Mucosa of rectum (tissue), 2 donors: ENCODE measurements around the gene TCF12.

Source experiments
- H3K27ac ChIP-seq, 2 donors: one replicate each; pipeline ENCODE4 v1.7.0; 2013; ENCODE audit warnings: inconsistent platforms in 2 of 2, low read depth in 2 of 2, low read length in 2 of 2
- H3K27me3 ChIP-seq, 2 donors: one replicate each; pipeline ENCODE4 v1.7.0; 2013; ENCODE audit warnings: low read length in 2 of 2; ENCODE audit not compliant: control insufficient read depth in 2 of 2, insufficient read depth in 2 of 2
- H3K36me3 ChIP-seq, 2 donors: one replicate each; pipeline ENCODE4 v1.7.0; 2013; ENCODE audit warnings: low read length in 2 of 2; ENCODE audit not compliant: control insufficient read depth in 2 of 2, insufficient read depth in 2 of 2
- H3K4me1 ChIP-seq, 2 donors: one replicate each; pipeline ENCODE4 v1.7.0; 2013; ENCODE audit warnings: low read length in 2 of 2, mild to moderate bottlenecking in 1 of 2; ENCODE audit not compliant: control insufficient read depth in 2 of 2, insufficient read depth in 2 of 2
- H3K4me3 ChIP-seq, 2 donors: one replicate each; pipeline ENCODE4 v1.7.0; 2013; ENCODE audit warnings: low read length in 2 of 2
- H3K9ac ChIP-seq, 2 donors: one replicate each; pipeline ENCODE4 v1.7.0; 2013; ENCODE audit warnings: low read length in 2 of 2, low read depth in 1 of 2, mild to moderate bottlenecking in 1 of 2
- H3K9me3 ChIP-seq, 2 donors: one replicate each; pipeline ENCODE4 v1.7.0; 2013; ENCODE audit warnings: low read length in 2 of 2; ENCODE audit not compliant: control insufficient read depth in 2 of 2
- donor health status: healthy.
- donor health status: Normal muscosa, but diverticular disease.

Gene TCF12

DNA sequence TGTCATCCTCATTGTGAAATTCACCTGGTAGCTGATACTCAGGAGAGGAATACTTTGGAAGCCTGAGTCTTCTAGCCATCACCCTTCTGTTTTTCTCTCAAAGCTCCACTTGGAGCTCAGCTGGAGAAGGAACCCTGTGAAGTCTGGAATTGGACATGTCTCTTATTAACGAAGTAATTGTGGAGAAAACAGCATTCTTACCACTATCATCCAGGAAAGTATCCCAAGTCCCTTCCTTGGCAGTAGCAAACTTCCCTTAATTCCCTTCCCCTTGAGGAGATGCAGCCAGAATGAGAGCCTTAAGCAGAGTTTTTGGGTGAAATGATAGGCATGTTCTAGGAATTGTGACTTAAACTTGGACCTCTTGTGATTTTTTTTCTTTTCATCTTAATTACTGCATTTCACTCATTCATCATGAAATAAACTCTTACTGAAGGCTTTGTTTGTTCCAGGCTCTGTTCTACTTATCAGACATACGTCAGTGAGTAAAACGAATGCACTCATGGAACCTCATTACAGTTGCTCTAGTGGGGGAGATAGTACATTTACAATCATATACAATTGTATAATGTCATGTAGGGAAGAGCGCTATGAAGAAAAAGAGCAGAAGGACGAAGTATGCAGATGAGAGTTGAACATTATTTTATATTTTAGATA is 30.5 kb upstream of the TCF12 start:
- H3K27ac ChIP-seq = peak overlapping the region; percentile 95 to 99

DNA sequence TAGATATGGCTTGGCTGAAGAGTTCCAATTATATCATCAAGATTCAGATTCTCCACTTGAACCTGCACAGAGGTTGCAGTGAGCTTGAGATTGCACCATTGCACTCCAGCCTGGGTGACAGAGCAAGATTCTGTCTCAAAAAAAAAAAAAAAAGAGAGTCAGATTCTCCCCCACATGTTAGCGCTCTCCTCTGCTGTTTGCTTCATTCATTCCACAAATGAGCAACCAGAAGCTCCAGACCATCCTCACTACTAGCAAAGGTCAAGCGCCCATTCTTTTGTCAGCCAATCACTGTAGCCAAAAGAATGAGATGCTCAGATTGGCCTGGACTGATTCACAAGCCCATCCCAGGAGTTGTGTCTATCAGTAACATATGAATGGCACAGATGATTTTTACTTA is 28.4 kb upstream of the TCF12 start:
- Histone ChIP-seq H3K9me3 (no peaks in the 10 kb centered on the region), H3K36me3 (no peaks in the 10 kb centered on the region), H3K27ac (no peak overlapping the region), H3K27me3 (no peaks in the 10 kb centered on the region), H3K4me3 (no peak overlapping the region), H3K9ac (no peak overlapping the region), H3K4me1 (peaks cover 13 to 20% of the 10 kb centered on the region in 2 donors)

More for the DNA sequence above, 30.5 kb upstream of the TCF12 start:
- peak overlapping the region; percentile 82 to 87 for H3K4me3 ChIP-seq
- peak overlapping the region; percentile 89 to 92 for H3K9ac ChIP-seq
- H3K36me3 ChIP-seq = no peaks in the 10 kb centered on the region
- no peaks in the 10 kb centered on the region for H3K9me3 ChIP-seq
- H3K27me3 ChIP-seq = no peaks in the 10 kb centered on the region
- peaks cover 13 to 20% of the 10 kb centered on the region in 2 donors for H3K4me1 ChIP-seq

DNA sequence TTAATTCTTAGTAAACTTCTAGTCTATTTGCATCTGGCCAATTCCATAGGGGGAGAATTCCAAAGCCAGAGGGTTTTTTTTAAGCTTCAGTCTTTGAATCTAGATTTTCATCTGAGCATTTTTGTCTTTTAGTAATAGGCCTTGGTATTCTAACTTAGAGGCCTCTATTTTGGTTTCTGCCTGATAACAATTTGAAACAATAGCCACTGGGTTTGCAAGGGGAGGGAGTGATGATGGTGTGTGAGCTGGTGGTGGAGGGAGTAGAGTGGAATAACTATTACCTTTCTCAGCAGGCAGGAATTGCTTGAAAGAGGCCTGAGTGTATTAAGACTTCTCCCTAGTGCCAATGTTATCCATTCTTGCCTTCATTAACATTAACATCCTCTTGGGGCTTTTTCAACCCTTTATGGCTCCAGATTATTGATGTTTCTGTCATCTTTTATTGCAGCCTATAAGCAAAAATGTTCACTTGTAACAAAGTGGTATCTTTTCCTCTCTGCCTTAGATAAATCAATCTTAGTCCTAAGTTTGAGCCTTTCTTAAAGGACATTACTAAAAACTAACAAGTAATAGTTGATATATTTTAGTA is 26.5 kb upstream of the TCF12 start:
- Histone ChIP-seq H3K36me3 (no peaks in the 10 kb centered on the region), H3K27me3 (no peaks in the 10 kb centered on the region), H3K27ac (no peak overlapping the region), H3K4me1 (peaks cover 7 to 14% of the 10 kb centered on the region in 2 donors), H3K4me3 (no peak overlapping the region), H3K9me3 (no peaks in the 10 kb centered on the region), H3K9ac (no peak overlapping the region)

DNA sequence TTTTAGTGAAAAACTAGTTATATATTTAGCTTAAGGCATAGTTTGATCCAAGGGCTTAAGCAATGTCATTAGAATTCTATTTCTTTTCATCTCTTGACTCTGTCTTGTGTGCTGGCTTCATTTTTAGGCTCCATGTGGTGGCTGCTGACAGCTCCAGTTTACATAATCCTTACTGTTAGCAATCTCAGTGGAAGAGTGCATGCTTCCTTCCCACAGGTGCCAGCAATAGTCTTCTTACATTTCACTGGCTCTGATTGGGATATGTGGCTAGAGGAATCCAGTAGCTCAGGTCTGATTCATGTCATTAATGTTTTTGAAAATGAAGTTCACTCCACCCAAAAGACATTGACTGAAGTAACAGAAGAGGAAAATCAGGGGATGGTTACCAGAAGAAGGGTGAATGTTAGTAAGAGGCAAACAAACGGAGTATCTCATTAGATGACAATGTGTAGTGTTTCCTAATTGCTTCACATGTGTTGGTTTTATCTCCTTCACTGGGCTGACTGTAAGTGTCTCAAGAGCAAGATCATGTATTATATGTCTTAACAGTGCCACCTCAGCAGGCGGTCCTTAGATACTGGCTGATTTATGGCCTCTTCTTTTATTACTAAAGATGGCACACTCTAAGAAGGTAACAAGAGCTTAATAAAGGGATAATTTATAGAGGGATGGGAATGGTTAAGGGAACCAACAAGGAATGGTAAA is 25.6 kb upstream of the TCF12 start:
- H3K4me1 ChIP-seq = peaks cover 4 to 9% of the 10 kb centered on the region in 2 donors

DNA sequence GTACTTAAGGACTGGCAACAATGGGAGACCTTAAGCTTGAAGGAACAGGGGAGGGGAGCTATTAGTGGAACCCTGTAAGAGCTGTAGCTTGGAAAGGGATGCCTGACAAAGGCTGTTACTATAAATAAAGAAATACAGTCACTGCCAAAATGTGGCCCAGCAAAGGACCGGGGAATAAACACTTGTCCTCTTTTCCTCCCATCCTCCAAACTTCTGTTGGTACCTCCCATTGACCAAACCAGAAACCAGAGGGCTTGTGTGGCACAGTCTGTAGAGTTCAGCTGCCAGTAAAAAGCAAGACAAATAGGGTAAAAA is 25.1 kb upstream of the TCF12 start:
- peaks cover 0 to 5% of the 10 kb centered on the region in 2 donors for H3K4me1 ChIP-seq
- no peaks in the 10 kb centered on the region for H3K9me3 ChIP-seq
- H3K36me3 ChIP-seq = no peaks in the 10 kb centered on the region
- H3K9ac ChIP-seq = no peak overlapping the region
- H3K27me3 ChIP-seq = no peaks in the 10 kb centered on the region
- H3K4me3 ChIP-seq = no peak overlapping the region
- H3K27ac ChIP-seq = no peak overlapping the region

More for the DNA sequence above, 25.6 kb upstream of the TCF12 start:
- H3K9ac ChIP-seq = no peak overlapping the region
- H3K9me3 ChIP-seq = no peaks in the 10 kb centered on the region
- no peaks in the 10 kb centered on the region for H3K27me3 ChIP-seq
- no peaks in the 10 kb centered on the region for H3K36me3 ChIP-seq
- H3K27ac ChIP-seq = no peak overlapping the region
- no peak overlapping the region for H3K4me3 ChIP-seq

DNA sequence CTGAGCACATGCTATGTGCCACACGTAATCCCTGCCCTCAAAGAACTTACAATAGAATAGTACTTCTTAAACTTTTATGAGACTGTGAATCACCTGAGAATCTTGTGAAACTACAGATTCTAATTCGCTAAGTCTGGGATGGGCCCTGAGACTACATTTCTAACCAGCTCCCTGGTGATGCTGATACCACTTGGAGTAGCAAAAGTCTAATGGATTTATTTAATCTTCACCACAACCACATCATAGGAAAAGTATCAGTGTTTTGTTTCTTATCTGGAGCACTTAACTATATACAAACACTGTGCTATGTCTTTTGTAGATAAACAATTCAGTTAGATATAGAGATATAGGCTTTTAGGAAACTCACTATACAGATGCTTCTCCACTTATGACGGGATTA is 23.8 kb upstream of the TCF12 start:
- no peaks in the 10 kb centered on the region for H3K27me3 ChIP-seq
- H3K9me3 ChIP-seq = no peaks in the 10 kb centered on the region
- H3K9ac ChIP-seq = no peak overlapping the region
- no peak overlapping the region for H3K4me3 ChIP-seq
- H3K27ac ChIP-seq = no peak overlapping the region
- no peaks in the 10 kb centered on the region for H3K4me1 ChIP-seq
- no peaks in the 10 kb centered on the region for H3K36me3 ChIP-seq

DNA sequence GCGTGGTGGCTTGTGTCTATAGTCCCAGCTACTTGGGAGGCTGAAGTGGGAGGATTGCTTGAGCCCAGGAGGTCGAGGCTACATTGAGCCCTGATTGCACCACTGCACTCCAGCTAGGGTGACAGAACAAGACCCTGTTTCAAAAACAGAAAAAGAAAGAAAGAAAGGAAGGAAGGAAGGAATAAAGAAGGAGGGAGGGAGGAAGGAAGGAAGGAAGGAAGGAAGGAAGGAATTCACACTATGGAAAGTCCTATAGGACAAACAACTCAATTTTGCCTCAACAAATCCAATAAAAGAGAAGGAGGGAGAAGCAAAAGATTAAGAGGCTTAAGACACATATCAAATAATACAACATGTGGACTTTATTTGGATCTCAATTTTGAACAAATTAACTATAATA is 16.5 kb upstream of the TCF12 start:
- Histone ChIP-seq H3K27ac (no peak overlapping the region), H3K27me3 (no peaks in the 10 kb centered on the region), H3K4me1 (no peaks in the 10 kb centered on the region), H3K36me3 (no peaks in the 10 kb centered on the region), H3K9me3 (no peaks in the 10 kb centered on the region), H3K4me3 (no peak overlapping the region), H3K9ac (no peak overlapping the region)

DNA sequence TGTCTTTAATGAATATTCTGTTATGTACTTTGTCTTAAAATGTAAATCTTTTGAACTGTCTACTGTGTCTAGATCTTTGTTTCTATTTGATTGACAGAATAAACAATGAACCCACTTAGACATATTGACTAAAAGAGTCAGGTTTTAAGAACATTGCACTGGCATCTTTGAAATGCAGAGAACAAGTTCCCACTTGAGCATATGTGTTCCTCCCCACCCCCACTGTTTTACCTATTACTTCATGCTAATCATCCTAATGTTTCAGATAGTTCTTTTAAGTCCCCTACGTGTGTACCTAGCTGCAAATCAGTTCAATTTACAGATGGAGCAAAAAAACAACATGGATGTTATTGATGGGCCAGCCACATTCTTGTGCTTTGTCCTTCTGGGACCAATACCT is 11.7 kb upstream of the TCF12 start:
- Histone ChIP-seq H3K9me3 (no peaks in the 10 kb centered on the region), H3K4me3 (peak overlapping the region in 1 of 2 donors; percentile 20), H3K27ac (no peak overlapping the region), H3K4me1 (no peaks in the 10 kb centered on the region), H3K36me3 (no peaks in the 10 kb centered on the region), H3K27me3 (no peaks in the 10 kb centered on the region), H3K9ac (no peak overlapping the region)

DNA sequence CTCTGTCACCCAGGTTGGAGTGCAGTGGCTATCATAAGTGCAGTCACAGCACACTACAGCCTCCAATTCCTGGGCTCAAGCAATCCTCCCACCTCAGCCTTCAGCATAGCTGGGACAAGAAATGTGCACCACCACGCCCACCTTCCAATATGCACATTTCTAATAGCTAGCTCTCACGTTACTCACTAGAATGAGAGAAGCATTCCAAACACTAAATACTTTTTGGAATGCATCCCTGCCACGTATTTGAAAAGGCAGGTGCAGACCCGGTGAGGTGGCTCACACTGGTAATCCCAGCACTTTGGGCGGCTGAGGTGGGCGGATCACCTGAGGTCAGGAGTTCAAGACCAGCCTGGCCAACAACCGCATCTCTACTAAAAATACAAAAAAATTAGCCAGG is 7.6 kb upstream of the TCF12 start:
- no peaks in the 10 kb centered on the region for H3K9me3 ChIP-seq
- no peak overlapping the region for H3K4me3 ChIP-seq
- no peaks in the 10 kb centered on the region for H3K4me1 ChIP-seq
- H3K36me3 ChIP-seq = no peaks in the 10 kb centered on the region
- H3K9ac ChIP-seq = no peak overlapping the region
- H3K27ac ChIP-seq = no peak overlapping the region
- H3K27me3 ChIP-seq = no peaks in the 10 kb centered on the region

DNA sequence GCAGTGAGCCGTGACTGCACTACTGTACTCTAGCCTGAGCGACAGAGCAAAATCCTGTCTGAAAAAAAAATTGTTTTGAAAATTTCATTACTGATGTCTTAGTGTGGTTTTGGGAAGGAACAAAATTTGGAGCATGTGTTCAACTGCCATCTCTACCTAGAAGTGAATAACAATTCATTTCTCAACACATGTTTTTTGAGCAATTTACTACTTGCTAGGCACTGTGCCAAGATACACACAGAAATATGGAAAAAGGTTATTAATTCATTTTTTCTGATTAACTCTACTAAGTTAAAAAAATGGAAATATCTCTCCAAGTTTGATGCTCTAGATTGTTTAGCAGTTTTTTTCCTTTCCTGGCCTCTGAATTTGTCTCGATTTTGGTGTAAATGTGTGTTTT is 5.2 kb upstream of the TCF12 start:
- Histone ChIP-seq H3K9me3 (no peaks in the 10 kb centered on the region), H3K9ac (no peak overlapping the region), H3K36me3 (no peaks in the 10 kb centered on the region), H3K4me3 (no peak overlapping the region), H3K4me1 (peaks cover 6 to 9% of the 10 kb centered on the region in 2 donors), H3K27me3 (no peaks in the 10 kb centered on the region), H3K27ac (no peak overlapping the region)
